Caco-2 (cell line): ENCODE results near the gene SH3TC1. TPM values are rescaled to one million over a fixed set of nuclear protein-coding genes. Genes with fewer than 3 reads are reported as not detected.

Source experiments
- BruUV-seq: library from RNA; stranded (reverse); fragments of 400-500 nt; replicated peaks from 2 replicates; lab custom pipeline; 2021; lab: Mats Ljungman, UMichigan
- CTCF ChIA-PET: fragments of 300-600 bp; sonication (Branson Sonifier 250); formaldehyde crosslinking; loops from one replicate; lab custom pipeline; 2022; ENCODE audit warnings: antibody characterized with exemption; lab: Charles Lee
- POLR2A ChIA-PET: fragments of 300-600 bp; sonication (Branson Sonifier 250); formaldehyde crosslinking; loops from one replicate; lab custom pipeline; 2022; ENCODE audit warnings: antibody characterized with exemption; lab: Charles Lee
- DNase-seq, 2 experiments: peaks; one replicate each; pipeline versions ENCODE4 v3.0.0 to v3.0.0-alpha.2; 2020 to 2022
- H3K27me3 ChIP-seq: replicated peaks from 2 replicates; pipeline ENCODE4 v1.6.0; 2011; ENCODE audit warnings: low read length; ENCODE audit not compliant: control insufficient read depth, insufficient read depth
- H3K36me3 ChIP-seq: 2 replicates; pipeline ENCODE4 v1.5.1; 2011; ENCODE audit warnings: low read length; ENCODE audit not compliant: control insufficient read depth, insufficient read depth
- H3K4me1 ChIP-seq: fragments of 250-450 bp; sonication (Bioruptor Pico); 2 replicates; pipeline ENCODE4 v1.5.1; 2020; ENCODE audit warnings: mild to moderate bottlenecking
- H3K4me3 ChIP-seq: 2 replicates; pipeline ENCODE4 v1.5.1; 2011; ENCODE audit warnings: low read depth, mild to moderate bottlenecking, control low read depth, low read length
- H3K9me3 ChIP-seq: fragments of 250-450 bp; sonication (Bioruptor Pico); 2 replicates; pipeline ENCODE4 v1.5.1; 2020; ENCODE audit warnings: mild to moderate bottlenecking, moderate library complexity
- H3K27ac Mint-ChIP-seq: one replicate; pipeline ENCODE4 v1.8.0; 2022; ENCODE audit warnings: mixed read lengths; ENCODE audit not compliant: unreplicated experiment
- H3K27me3 Mint-ChIP-seq: one replicate; pipeline ENCODE4 v1.8.0; 2022; ENCODE audit warnings: mixed read lengths; ENCODE audit not compliant: insufficient read depth, unreplicated experiment
- H3K36me3 Mint-ChIP-seq: one replicate; pipeline ENCODE4 v1.8.0; 2022; ENCODE audit warnings: mild to moderate bottlenecking, mixed read lengths; ENCODE audit not compliant: insufficient read depth, unreplicated experiment
- H3K4me1 Mint-ChIP-seq: one replicate; pipeline ENCODE4 v1.8.0; 2022; ENCODE audit warnings: low read depth, mixed read lengths; ENCODE audit not compliant: unreplicated experiment
- H3K4me3 Mint-ChIP-seq: one replicate; pipeline ENCODE4 v1.8.0; 2022; ENCODE audit warnings: mild to moderate bottlenecking, moderate library complexity, mixed read lengths; ENCODE audit not compliant: unreplicated experiment
- H3K9me3 Mint-ChIP-seq: one replicate; pipeline ENCODE4 v1.8.0; 2022; ENCODE audit warnings: mixed read lengths; ENCODE audit not compliant: unreplicated experiment
- CTCF ChIP-seq, 2 experiments: fragments of 200-600 bp in 1 of 2; IDR thresholded peaks; 1 replicate in 1 of 2; 2 replicates in 1 of 2; pipeline versions ENCODE4 v1.5.1 to v1.8.0; 2011 to 2022; ENCODE audit warnings: antibody characterized with exemption in 1 of 2, control low read depth in 1 of 2, inconsistent platforms in 1 of 2, low read depth in 1 of 2, low read length in 1 of 2, mild to moderate bottlenecking in 1 of 2, moderate library complexity in 1 of 2; ENCODE audit not compliant: insufficient read depth in 1 of 2, severe bottlenecking in 1 of 2, unreplicated experiment in 1 of 2
- intact Hi-C: fragments of 100-400 bp; cut with micrococcal nuclease; formaldehyde crosslinking; loops from one replicate; pipeline ENCODE4 v1.10.0; 2022; ENCODE audit not compliant: unreplicated experiment
- total RNA-seq: library from RNA; stranded (reverse); gene quantifications from 2 replicates; pipeline ENCODE4 v1.2.3, GENCODE V29; 2022

Gene SH3TC1
- total RNA-seq, 1 experiment from 2014 or later: 18.6 TPM

GRCh38 chr4:8170341-8170740 lies 28.7 kb upstream of the SH3TC1 start:
- CTCF ChIA-PET: no interaction called here
- H3K27me3 Mint-ChIP-seq: peaks cover 3% of the 10 kb centered on the region
- Histone ChIP-seq H3K36me3 (no peaks in the 10 kb centered on the region), H3K27me3 (no peaks in the 10 kb centered on the region), H3K4me3 (no peak overlapping the region), H3K9me3 (peaks cover 3% of the 10 kb centered on the region; the same call in 1 of the 2 replicates), H3K4me1 (no peaks in the 10 kb centered on the region)
- H3K27ac Mint-ChIP-seq: no peak overlapping the region
- no peaks in the 10 kb centered on the region for H3K36me3 Mint-ChIP-seq
- no peak for DNase-seq
- POLR2A ChIA-PET: no interaction called here
- BruUV-seq: no TSS peak
- peaks cover 5% of the 10 kb centered on the region for H3K4me1 Mint-ChIP-seq
- no peak overlapping the region for H3K4me3 Mint-ChIP-seq
- intact Hi-C loops: no loop called here
- H3K9me3 Mint-ChIP-seq: peaks cover 18% of the 10 kb centered on the region
- no peak for TF ChIP-seq CTCF (IDR thresholded peaks at IDR 0.05; ENCODE audit: insufficient read depth in 1 of 2, low read depth in 1 of 2, low read length in 1 of 2, severe bottlenecking in 1 of 2, unreplicated experiment in 1 of 2)

GRCh38 chr4:8171266-8171665 lies 27.8 kb upstream of the SH3TC1 start:
- Mint-ChIP-seq H3K4me1 (no peaks in the 10 kb centered on the region), H3K4me3 (no peak overlapping the region), H3K9me3 (peaks cover 11% of the 10 kb centered on the region), H3K36me3 (no peaks in the 10 kb centered on the region), H3K27ac (no peak overlapping the region), H3K27me3 (peaks cover 3% of the 10 kb centered on the region)
- H3K4me1 ChIP-seq: no peaks in the 10 kb centered on the region
- H3K4me3 ChIP-seq: no peak overlapping the region
- DNase-seq: no peak
- H3K9me3 ChIP-seq: peaks cover 3% of the 10 kb centered on the region; the same call in 1 of the 2 replicates
- CTCF ChIA-PET: no interaction called here
- no peaks in the 10 kb centered on the region for H3K27me3 ChIP-seq
- POLR2A ChIA-PET: no interaction called here
- intact Hi-C loops: no loop called here
- no peak for TF ChIP-seq CTCF (IDR thresholded peaks at IDR 0.05; ENCODE audit: insufficient read depth in 1 of 2, low read depth in 1 of 2, low read length in 1 of 2, severe bottlenecking in 1 of 2, unreplicated experiment in 1 of 2)
- no peaks in the 10 kb centered on the region for H3K36me3 ChIP-seq
- no TSS peak for BruUV-seq

- POLR2A ChIA-PET: no interaction called here
- intact Hi-C loops: no loop called here
- Mint-ChIP-seq H3K9me3 (peaks cover 1% of the 10 kb centered on the region), H3K36me3 (no peaks in the 10 kb centered on the region), H3K4me3 (no peak overlapping the region), H3K4me1 (no peaks in the 10 kb centered on the region), H3K27me3 (peaks cover 3% of the 10 kb centered on the region), H3K27ac (no peak overlapping the region)
- H3K36me3 ChIP-seq: no peaks in the 10 kb centered on the region
- H3K4me3 ChIP-seq: no peak overlapping the region
- TF ChIP-seq CTCF (IDR thresholded peaks at IDR 0.05; ENCODE audit: insufficient read depth in 1 of 2, low read depth in 1 of 2, low read length in 1 of 2, severe bottlenecking in 1 of 2, unreplicated experiment in 1 of 2): no peak
- H3K4me1 ChIP-seq: 0 out of 2 replicates have a peak, but pooled peaks cover 6% of the 10 kb centered on the region
- peaks cover 3% of the 10 kb centered on the region; the same call in 1 of the 2 replicates for H3K9me3 ChIP-seq
- CTCF ChIA-PET: no interaction called here
- no peaks in the 10 kb centered on the region for H3K27me3 ChIP-seq
- no TSS peak for BruUV-seq
- DNase-seq: no peak
Measured at GRCh38 chr4:8171984-8172924, 26.8 kb upstream of the SH3TC1 start.
